ENCODE measurements around the gene VPS13C.
A peak's percentile ranks its signal among the peaks of the same experiment; 100 is the strongest.

Gene VPS13C

DNA sequence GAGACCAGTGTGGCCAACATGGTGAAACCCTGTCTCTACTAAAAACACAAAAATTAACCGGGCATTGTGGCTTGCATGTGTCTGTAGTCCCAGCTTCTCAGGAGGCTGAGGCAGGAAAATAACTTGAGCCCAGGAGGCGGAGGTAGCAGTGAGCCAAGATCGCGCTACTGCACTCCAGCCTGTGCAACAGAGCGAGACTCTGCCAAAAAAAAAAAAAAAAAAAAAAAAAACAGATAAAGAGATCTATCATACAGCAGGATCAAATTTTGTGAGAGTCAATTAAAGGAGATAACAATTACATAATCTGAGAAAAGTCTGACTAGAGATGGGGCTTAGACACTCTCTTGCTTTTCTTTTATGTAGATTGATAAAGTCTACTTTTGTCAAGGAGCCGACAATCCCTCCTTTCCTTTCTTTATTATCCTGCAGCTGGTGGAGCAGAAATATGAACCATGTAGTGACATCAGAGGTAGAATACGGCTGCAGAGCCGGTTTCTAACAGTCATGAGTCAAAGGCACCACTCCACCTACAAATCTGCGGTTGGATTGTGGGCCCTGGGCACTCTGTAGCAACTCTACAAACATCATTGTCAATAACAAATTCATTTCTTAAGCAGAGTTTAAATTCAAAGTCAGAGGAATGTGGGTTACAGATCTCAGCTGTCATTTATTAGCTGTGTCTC is 15.5 kb upstream of the VPS13C start:
- TF ChIP-seq, protein P1, sequence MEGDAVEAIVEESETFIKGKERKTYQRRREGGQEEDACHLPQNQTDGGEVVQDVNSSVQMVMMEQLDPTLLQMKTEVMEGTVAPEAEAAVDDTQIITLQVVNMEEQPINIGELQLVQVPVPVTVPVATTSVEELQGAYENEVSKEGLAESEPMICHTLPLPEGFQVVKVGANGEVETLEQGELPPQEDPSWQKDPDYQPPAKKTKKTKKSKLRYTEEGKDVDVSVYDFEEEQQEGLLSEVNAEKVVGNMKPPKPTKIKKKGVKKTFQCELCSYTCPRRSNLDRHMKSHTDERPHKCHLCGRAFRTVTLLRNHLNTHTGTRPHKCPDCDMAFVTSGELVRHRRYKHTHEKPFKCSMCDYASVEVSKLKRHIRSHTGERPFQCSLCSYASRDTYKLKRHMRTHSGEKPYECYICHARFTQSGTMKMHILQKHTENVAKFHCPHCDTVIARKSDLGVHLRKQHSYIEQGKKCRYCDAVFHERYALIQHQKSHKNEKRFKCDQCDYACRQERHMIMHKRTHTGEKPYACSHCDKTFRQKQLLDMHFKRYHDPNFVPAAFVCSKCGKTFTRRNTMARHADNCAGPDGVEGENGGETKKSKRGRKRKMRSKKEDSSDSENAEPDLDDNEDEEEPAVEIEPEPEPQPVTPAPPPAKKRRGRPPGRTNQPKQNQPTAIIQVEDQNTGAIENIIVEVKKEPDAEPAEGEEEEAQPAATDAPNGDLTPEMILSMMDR (conservative IDR thresholded peaks at IDR 0.05; ENCODE audit: low read length): no peak
- peak; percentile 35 for DNase-seq (ENCODE audit: low read depth)
- no peak overlapping the region for H3K4me3 ChIP-seq (ENCODE audit: low read length)

DNA sequence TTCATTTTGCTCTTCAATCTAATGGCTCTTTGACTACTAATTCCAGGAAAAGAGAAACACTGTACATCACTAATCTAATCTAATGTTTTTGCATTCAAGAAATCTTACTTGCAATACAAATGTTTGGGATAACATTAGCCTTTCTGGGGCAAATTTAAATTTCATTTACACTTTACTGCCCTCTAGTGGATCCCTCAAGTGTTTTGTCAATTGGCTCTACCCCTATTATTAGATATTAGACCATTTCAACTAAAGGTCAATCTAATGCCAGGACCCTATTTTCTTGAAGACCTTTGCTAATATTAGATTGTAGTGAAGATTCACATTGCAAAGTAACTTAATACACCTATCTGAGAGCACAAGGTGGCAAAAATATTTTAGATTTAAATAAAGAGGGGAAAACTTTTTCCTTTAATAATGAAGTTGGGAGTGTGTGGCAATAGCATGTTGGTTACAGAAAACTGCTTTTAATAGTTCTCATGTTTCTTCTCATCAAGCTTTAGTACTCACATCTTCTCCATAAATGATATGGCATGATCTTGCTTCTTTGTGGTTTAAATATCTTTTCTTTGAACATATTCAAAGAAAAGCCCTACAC is 11.6 kb upstream of the VPS13C start:
- DNase-seq (ENCODE audit: low read depth): peak; percentile 55
- TF ChIP-seq, protein P1 (conservative IDR thresholded peaks at IDR 0.05; ENCODE audit: low read length): peak; percentile 71
- H3K4me3 ChIP-seq (ENCODE audit: low read length): no peak overlapping the region

DNA sequence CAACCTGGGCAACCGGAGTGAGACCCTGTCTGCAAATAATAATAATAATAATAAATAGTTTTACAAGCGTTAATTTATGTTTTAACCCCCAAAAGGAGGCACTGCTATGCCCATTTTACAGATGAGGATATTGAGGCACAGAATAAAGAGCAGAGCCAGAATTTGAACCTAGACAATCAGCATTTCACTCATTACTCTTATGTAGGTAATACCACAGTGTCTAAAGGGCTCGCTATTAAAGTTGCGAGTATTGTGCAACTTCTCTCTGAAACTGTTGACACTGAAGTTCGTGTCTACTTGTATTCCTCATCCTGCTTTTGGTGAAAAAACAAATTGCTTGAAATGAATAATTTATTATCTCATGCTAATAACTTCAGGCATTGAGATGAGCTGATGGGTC is 9.3 kb upstream of the VPS13C start:
- DNase-seq (ENCODE audit: low read depth): no peak
- H3K4me3 ChIP-seq (ENCODE audit: low read length): no peak overlapping the region
- TF ChIP-seq, protein P1 (conservative IDR thresholded peaks at IDR 0.05; ENCODE audit: low read length): no peak

DNA sequence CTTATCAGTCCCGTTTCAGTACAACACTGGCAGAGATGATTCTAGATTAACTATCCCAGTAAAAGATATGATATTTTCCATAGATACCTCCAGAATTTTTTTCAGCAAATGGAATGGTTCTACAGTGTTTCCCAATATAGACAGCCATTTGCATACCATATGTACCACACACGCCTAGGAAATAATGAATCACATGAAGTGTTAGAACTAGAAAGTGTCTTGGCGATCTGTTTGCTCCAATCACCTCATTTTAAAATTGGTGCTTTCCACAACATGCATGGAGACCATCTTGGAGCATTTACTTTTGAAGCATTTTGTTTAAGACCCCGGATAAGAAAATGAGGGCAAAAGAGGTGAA is 8.5 kb upstream of the VPS13C start:
- DNase-seq (ENCODE audit: low read depth): peak; percentile 33
- peak overlapping the region; percentile 43; the same call in 1 of the 2 replicates for H3K4me3 ChIP-seq (ENCODE audit: low read length)

DNA sequence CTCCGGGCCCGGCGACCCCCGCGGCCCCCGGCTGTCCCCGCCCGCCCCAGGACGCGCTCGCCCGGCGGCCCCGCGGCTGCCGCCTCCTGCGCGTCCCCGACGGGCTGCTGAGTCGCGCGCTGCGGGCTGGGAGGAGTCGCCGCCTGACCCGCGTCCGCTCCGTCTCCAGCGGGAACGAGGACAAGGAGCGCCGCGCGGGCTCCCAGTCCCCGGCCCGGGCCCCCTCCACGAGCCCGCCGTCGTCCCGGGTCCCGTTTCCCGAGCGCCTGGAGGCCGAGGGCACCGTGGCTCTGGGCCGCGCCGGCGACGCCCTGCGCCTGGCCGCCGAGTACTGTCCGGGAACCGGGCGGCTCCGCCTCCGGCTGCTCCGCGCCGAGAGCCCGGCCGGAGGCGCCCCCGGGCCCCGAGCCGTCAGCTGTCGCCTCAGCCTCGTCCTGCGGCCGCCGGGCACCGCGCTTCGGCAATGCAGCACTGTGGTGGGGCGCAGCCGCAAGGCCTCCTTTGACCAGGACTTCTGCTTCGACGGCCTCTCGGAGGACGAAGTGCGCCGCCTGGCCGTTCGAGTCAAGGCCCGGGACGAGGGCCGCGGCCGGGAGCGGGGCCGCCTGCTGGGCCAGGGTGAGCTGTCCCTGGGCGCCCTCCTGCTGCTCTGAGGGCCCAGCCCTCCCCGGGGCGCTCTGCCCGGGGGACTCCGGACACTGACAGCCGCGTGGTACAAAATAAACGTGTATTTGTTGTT is 8.0 kb upstream of the VPS13C start:
- peak overlapping the region; percentile 43 for H3K4me3 ChIP-seq (ENCODE audit: low read length)
- peak; percentile 36 for DNase-seq (ENCODE audit: low read depth)
- TF ChIP-seq, protein P1 (conservative IDR thresholded peaks at IDR 0.05; ENCODE audit: low read length): no peak

More for the DNA sequence above, 8.5 kb upstream of the VPS13C start:
- TF ChIP-seq, protein P1 (conservative IDR thresholded peaks at IDR 0.05; ENCODE audit: low read length): no peak

DNA sequence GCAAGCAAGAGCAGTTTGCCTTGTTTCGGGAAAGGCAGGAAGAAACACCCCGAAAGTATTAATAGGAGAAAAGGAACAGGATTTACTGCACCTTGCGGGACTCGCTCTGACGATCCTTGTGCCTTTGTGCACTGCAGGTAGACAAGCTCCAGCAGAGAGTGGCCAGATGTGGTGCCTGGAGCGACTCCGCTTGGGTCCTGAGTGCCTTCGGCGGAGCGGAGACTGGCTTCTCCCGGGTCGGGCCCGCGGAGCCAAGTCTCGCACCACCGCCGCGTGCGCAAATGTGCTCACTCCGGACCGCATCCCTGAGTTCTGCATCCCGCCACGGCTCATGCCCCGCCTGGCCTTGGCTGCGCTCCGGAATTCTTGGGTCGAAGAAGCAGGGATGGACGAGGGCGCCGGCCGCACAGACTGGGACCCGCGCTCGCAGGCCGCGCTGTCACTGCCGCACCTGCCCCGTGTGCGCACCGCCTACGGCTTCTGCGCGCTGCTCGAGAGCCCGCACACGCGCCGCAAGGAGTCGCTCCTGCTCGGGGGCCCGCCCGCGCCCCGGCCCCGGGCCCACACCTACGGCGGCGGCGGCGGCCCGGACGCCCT is 7.3 kb upstream of the VPS13C start:
- TF ChIP-seq, protein P1 (conservative IDR thresholded peaks at IDR 0.05; ENCODE audit: low read length): no peak
- DNase-seq (ENCODE audit: low read depth): peak; percentile 8
- H3K4me3 ChIP-seq (ENCODE audit: low read length): peak overlapping the region; percentile 29

Measured in AG10803 (cell line).